CD4-positive, alpha-beta T cell treated with Interleukin-4 for 1 hour (primary cell): ENCODE measurements around the gene BCL2L15.
"Not testable (repeated sequence)": the region's sequence is repeated elsewhere in the genome, so short reads cannot be mapped to it uniquely, and the experiment has no call there.

ENCODE experiments used
- DNase-seq, 2 donors: peaks; one replicate each; pipeline ENCODE4 v3.0.0-alpha.2; 2020 to 2022

Gene BCL2L15

GRCh38 chr1:113870778-113871177, 16.6 kb downstream of the BCL2L15 start:
- peak in 1 of 2 donors; percentile 32 for DNase-seq

GRCh38 chr1:113868387-113869083, 18.8 kb downstream of the BCL2L15 start:
- DNase-seq, result no peak

- no peak for DNase-seq
Measured at GRCh38 chr1:113861641-113862040, 25.7 kb downstream of the BCL2L15 start.

GRCh38 chr1:113860891-113861290, 26.5 kb downstream of the BCL2L15 start:
- DNase-seq, result no peak

- DNase-seq, result no peak
Measured at GRCh38 chr1:113859478-113860175, 27.8 kb downstream of the BCL2L15 start.

GRCh38 chr1:113858982-113859381, 28.4 kb downstream of the BCL2L15 start:
- no peak for DNase-seq

GRCh38 chr1:113858418-113858817, 29.0 kb downstream of the BCL2L15 start:
- no peak for DNase-seq

- DNase-seq, result no peak
Measured at GRCh38 chr1:113857776-113858175, 29.6 kb downstream of the BCL2L15 start.

- DNase-seq, result no peak
Measured at GRCh38 chr1:113856401-113856790, 31.0 kb downstream of the BCL2L15 start.

GRCh38 chr1:113855630-113856400, 31.6 kb downstream of the BCL2L15 start:
- DNase-seq, result no peak

- no peak for DNase-seq
Measured at GRCh38 chr1:113854234-113854633, 33.1 kb downstream of the BCL2L15 start.

- DNase-seq, result not testable (repeated sequence)
Measured at GRCh38 chr1:113852694-113853093, 34.7 kb downstream of the BCL2L15 start.

- peak in 1 of 2 donors; percentile 41 for DNase-seq
Measured at GRCh38 chr1:113850127-113850796, 37.1 kb downstream of the BCL2L15 start.

GRCh38 chr1:113849072-113849471, 38.3 kb downstream of the BCL2L15 start:
- no peak for DNase-seq

- no peak for DNase-seq
Measured at GRCh38 chr1:113846391-113847035, 40.9 kb downstream of the BCL2L15 start.

- no peak for DNase-seq
Measured at GRCh38 chr1:113836534-113836933, 50.8 kb downstream of the BCL2L15 start.

- DNase-seq, result peak in 1 of 2 donors; percentile 75
Measured at GRCh38 chr1:113835686-113836290, 51.6 kb downstream of the BCL2L15 start.

GRCh38 chr1:113834716-113835115, 52.7 kb downstream of the BCL2L15 start:
- no peak for DNase-seq
